GM18502 (cell line): Measurements from ENCODE around the gene KCNG2.
"Not testable (repeated sequence)": the region's sequence is repeated elsewhere in the genome, so short reads cannot be mapped to it uniquely, and the experiment has no call there.

ENCODE experiments used
- ATAC-seq: cut with Tn5 transposase; IDR thresholded peaks from one replicate; pipeline ENCODE4 v1.9.1; 2021; ENCODE audit warnings: mild to moderate bottlenecking; ENCODE audit not compliant: unreplicated experiment, poor library complexity

The KCNG2 gene

DNA sequence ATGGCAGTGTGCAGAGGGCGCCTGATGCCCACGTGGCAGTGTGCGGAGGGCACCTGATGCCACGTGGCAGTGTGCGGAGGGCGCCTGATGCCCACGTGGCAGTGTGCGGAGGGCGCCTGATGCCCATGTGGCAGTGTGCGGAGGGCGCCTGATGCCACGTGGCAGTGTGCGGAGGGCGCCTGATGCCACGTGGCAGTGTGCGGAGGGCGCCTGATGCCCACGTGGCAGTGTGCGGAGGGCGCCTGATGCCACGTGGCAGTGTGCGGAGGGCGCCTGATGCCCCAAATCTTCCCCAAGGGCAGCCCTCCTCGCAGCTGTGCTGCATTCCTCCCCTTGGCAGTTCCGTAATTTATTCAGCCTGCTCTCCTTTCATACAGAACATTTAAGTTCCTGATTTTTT lies 80.5 kb downstream of the KCNG2 start:
- not testable (repeated sequence) for ATAC-seq

DNA sequence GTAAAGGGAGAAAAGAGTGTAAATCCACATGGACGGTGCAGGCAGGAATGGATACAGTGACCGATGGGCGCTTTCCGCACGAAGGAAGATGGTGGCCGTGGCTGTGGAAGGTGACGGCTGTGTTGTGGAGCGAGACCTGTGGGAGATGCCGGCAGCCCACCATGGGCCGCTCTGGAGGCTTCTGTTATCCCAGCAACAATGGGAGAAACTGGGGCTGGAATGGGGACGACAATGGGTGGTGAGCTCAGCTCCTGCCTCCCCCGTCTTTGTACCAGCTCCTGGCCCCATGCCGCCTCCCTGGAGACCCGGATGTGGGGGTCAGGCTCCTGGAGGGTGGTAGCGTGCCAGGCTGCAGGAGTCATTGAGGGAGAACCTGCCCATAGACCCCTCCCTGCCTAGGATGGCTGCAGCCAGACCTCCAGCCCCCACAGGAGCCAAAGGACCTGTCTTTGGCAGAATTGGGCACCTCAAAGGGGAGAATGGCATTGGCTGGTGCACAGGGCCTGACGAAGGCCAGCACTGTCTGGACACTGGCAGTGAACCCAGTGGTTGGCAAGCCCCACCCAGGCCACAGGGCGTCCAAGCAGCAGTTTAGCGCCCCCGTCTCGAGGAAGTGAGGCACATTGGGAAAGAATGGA lies 81.1 kb downstream of the KCNG2 start:
- no peak for ATAC-seq

DNA sequence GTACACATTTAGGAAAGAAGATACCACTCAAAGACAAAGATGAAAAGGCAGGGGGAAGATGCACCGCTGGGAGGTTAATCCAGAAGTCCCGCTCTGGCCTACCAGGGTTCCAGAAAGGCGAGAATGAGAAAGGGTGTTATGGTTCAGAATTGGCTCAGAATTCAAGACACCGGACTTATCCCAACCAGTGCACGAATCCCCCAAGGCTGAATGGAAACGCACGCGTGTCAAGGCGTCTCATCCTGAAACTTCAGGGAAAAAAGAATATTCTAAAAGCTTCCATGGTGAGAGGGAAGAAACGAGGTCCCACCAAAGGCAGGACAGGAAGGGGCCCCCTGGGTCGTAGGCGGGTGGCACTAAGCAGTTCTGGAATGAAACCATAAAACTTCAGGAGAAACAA lies 81.8 kb downstream of the KCNG2 start:
- ATAC-seq: no peak

DNA sequence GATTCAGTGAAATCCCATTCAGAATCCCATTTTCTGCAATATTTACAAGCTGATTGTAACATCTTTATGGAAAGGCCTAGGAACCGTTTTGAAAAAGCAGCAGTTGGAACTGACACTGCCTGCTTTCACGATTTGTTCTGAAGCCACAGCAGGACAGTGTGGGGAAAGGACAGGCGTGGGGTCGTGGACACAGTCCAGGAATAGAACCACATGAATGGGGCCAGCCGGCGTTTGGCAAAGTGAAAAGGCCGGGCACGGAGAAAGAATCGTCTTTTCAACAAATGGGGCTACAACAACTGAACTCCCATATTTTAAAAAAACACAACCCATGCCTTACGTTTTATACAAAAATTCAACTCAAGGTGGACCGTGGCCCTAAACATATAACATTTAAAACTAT lies 84.0 kb downstream of the KCNG2 start:
- no peak for ATAC-seq

DNA sequence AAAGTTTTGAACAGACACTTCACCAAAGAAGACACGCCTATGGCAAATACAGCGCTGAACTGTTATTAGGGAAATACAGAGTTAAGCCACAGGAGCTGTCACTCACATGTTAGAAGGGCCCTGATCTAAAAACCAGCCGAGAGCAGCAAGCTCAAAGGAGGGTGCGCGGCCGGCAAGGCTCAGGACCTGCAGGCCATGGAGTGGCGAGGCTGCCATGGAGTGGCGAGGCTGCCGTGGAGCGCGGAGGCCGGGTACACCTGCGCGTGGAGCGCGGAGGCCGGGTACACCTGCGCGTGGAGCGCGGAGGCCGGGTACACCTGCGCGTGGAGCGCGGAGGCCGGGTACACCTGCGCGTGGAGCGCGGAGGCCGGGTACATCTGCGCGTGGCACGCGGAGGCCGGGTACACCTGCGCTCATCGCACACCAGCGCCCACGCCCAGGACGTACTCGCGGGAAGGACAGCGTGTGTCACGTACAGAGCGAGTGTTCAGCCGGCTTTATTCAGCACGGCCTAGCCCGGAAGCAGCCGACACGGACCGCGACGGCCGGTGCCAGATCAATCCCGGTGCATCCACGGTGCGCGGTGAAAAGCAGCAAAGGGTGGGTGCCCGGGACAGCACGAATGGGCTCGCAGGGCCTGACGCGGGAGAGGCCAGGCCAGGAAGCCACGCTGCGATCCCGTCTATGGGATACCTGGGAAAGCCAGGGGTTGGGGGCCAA lies 84.9 kb downstream of the KCNG2 start:
- no peak for ATAC-seq

DNA sequence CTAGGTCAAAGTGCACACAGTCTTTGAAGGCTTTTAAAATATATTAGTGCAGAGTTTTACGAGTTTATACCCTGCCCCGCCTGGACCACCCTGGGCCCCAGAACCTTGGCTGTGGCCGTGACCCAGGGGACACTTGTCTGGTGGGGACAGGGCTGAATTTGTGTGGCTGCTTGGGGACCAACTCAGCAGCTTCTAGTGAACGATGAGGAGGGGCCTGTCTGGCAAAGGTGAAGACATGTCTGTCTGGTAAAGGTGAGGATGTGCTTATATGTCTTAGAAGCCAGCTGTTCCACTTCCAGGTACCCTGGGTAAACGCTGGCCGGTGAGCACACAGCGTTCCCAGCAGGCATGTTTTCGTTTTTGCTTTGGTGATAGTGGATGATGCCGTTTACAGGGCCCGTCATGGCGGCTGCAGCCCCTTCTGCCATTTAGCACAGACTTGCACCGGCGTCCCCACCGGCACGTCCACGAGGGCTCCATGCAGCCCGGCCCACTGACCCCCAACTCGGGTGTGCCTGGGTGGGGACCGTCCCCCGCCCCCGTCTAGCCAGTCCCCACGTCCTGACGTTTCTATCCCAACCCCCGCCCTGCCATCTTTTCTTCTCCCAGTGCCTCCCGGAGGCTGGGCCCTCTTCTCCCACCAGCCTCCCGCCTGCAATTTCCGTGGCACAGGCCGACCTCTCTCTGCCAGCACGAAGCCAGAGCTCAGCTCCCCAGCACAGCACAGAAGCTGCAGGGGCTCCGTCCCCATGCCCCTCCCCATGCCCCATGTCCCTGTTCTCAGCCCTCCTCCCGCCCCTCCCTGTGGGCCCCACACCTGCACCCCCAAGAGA lies 85.9 kb downstream of the KCNG2 start:
- no peak for ATAC-seq

DNA sequence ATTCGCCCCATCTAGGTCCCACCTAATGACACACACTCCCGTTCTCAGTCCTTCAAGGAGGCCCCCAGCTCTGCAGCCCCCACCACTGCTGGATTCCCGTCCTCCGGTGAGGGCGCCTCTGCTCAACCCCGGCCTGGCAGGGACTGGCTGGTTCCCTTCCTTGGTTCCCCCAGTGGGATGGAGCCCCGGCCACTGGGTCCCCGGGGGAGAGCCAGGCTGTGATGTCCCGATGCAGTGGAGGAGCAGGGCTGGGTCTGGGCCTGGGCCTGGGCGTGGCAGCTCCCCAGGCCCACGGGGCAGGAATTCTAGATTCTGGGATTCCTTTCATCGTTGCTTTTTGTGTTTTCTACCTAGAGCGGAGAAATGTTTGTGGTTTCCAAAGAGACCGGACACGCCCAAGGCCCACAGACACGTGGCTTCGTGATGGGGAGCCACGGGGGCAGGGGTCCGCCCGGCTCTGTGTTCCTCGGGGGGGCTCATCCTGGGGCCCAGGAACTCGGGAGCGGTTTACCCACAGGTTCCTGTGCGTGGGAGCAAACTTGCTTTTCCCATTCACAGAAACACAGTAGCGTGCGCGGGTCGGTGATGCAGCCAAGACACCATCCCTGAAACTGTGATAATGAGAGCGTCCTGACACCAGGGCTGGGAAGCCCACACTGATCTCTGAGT lies 86.7 kb downstream of the KCNG2 start:
- no peak for ATAC-seq

DNA sequence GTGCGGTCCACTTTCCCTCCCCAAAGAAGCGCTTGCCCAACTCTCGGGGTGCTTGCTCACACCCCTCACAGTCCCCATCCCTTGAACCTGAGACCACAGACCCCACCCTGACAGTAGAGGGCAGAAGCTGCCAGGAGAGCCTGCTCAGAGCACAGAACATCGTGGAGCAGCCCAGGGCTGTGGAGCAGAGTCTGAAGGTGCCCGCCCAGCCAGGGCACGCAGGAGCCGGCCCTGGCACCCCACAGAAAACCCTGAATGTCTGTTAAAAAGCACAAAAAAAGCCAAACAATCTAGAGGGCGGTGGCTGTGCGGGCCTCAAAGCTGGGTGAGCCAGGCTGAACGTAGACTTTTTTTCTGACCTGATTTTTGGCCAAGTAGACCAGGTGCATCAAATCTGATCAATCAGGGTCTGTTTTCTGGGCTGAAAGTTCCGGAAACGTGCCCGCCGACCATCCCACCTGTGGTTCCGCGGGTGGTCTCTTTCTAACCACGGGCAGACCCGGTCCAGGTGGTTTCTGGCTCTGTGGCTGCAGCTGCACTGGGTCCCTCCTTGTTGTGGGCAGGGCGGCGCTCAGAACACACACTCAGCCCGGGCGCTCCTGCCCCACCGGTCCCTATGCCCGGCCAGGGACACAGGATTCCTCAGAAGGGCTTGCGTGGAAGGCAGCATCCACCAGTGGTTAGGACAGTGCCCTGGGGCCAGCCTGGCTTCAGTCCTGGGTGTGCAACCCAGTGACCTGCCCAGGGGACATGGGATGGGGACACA lies 87.4 kb downstream of the KCNG2 start:
- no peak for ATAC-seq

DNA sequence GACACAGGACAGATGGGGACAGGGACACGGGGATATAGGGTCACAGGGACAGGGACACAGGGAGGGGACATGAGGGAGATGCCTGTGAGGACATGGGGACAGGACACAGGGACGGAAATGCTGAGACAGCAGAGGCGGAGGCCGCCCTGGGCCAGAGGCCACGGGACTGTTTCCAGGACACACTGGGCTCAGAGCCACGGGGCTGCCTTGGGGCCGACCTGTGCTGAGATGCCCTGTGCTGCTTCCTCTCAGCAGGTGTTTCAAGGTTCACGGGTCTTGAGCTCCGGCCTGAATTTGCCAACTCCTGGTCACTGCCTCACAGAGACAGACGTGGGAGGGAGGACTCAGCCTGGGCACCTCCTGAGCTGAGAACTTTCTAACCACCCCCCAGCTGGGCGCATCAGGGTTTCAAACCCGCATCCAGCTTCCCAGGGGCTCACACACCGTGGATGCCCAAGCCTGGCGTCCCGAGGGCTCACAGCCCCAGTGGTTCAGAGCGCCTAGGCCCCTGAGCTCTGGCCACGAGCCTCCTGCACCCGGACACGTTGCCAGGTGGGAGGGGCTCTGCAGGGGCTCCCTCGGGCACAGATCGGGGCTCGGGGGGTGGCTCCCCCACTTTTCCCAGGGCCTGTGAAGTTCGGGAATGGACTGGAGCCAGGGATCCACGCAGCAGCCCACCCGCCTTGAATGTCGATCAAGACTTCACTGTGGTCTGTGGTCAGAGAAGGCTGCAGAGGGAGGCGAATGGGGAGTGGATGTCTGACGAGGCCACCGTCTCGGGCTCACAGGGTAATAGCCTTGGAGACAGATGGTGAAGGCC lies 89.7 kb downstream of the KCNG2 start:
- no peak for ATAC-seq

DNA sequence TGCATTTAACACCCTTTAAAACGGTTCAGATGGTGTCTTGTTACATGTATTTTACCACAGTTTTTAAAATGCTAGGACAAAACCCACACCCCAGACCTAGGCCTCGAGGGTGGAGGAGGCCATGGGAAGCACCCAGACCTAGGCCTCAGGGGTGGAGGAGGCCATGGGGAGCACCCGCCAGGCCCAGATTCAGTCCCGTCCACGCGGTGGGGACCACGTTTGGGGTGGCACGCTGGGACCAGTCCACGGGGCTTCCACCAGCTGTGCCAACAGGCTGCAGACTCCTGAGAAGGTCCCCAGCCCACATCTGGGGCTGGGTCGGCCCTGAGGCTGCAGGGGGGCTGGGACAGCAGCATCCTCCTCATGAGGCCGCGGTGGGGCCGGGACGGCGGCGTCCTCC lies 90.3 kb downstream of the KCNG2 start:
- ATAC-seq: no peak

DNA sequence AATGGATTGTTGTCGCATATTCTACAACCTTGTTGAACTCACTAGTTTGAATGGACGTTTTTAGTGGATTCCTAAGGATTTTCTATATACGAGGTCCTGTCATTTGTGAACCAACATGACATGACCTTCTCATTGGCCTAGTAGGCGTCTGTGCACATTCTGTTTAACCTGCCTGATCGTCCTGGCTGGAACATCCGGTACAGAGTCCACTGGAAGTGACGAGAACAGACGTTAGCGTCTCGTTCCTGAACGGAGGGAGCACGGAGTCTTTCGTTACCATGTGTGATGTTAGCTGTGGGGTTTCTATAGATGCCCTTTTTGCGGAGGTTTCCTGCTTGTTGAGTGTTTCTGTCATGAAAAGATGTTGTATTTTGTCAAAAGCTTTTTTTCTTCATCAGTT lies 91.8 kb downstream of the KCNG2 start:
- no peak for ATAC-seq

DNA sequence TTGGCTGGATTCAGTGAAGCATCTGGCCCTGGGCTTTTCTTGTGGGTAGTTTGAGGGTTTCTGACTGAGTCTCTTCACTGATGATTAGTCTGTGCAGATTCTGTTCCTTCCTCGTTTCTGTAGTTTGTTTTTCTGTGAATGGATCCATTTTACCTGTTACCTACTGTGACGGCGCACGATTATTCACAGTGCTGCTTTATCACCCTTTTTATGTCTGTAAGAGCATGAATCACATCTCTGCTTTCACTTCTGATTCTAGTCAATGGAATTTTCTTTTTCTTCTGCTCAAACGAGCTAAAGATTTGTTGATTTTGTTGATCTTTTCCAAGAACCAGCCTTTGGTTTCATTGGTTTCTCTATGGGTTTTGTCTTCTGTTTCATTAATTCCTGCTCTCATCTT lies 92.9 kb downstream of the KCNG2 start:
- no peak for ATAC-seq

DNA sequence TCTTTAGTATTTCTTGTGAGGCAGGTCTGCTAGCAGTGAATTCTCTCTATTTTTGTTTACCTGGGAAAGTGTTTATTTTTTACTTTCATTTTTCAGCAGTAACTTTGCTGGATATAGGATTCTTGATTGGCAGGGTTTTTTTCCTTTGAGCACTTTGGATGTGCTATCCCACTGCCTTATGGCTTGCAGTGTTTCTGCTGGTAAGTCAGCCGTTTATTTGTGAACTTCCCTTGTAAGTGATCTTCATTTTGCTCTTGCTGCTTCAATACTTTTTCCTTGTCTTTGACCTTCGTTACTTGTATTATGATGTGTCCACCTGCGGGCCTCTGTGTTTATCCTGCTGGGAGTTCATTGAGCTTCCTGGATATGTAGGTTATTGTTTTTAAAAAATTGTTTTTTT lies 99.0 kb downstream of the KCNG2 start:
- no peak for ATAC-seq

DNA sequence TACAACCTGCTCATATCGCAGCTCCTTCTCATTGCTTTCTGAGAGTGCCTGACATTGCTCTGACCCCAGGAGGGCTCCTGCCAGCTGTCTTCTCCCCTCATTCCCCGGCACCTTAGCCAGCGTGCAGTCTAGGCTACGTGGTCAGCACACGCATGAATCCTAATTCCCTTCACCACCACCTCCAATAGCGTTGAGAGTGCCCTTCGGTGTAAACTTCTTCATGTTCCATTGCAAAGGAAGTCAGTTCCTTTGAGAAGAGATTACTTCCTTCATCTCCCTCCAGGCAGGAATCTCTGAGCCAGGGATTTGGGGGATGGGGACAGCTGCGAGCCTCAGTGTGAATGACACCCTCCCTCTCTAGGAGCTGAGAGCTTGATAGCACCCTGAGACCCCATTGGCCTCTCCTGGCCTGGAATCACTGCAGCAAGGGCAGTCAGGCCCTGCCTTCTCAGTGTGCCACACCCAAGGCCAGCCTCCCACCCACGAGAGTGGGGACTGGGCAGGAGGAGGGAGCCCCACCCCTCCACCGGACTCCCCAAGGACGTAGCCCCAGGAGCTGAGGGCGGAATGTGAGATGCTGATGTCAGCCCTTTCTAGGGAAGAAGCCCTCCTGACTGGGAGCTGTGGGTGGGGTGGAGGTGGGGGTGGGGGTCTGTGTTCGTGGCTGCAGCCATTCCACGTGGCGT lies 100.3 kb downstream of the KCNG2 start:
- ATAC-seq: no peak

DNA sequence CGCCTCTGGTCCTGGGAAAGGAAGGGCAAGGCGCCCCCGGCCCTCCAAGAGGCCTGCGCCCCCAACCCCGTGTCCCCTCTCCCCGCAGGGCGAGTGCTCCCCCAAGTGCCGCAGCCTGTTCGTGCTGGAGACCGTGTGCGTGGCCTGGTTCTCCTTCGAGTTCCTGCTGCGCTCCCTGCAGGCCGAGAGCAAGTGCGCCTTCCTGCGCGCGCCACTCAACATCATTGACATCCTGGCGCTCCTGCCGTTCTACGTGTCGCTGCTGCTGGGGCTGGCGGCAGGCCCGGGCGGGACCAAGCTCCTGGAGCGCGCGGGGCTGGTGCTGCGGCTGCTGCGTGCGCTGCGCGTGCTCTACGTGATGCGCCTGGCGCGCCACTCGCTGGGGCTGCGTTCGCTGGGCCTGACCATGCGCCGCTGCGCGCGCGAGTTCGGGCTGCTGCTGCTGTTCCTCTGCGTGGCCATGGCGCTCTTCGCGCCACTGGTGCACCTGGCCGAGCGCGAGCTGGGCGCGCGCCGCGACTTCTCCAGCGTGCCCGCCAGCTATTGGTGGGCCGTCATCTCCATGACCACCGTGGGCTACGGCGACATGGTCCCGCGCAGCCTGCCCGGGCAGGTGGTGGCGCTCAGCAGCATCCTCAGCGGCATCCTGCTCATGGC lies 101.3 kb downstream of the KCNG2 start:
- no peak for ATAC-seq

DNA sequence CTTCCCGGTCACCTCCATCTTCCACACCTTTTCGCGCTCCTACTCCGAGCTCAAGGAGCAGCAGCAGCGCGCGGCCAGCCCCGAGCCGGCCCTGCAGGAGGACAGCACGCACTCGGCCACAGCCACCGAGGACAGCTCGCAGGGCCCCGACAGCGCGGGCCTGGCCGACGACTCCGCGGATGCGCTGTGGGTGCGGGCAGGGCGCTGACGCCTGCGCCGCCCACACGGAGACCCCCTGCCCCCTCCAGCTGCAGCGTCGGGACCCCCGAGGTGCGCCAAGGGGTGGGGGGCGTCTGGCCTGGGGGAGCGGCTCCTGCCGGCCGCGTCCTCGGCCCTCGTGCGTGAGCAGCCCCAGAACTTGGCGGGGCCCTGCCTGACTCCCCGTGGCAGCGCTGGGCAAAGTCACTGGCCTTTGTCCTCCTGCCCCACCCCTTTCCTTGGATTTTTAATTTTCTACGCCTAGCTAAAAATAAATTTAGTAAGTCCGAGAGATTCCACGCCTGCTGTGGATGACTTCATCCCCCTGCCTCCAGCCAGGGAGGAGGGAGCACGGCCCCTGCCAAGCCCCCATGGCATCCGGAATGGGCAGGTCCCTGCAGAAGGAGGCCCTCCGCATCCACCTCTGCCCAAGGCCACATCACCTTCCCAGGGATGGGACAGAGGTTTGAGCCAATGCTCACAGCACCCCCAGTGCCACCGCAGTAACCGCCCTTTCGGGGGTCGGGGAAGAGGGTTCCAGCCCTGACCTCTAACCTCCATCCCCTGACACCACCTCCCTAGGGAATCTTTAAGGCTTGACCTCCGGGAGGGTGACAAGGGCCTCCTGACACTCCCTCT lies 102.1 kb downstream of the KCNG2 start:
- no peak for ATAC-seq
